GM23338 (cell line): ENCODE results near the gene SV2C. TPM values are rescaled to one million over a fixed set of nuclear protein-coding genes. Genes with fewer than 3 reads are reported as not detected.

ENCODE experiments used
- ATAC-seq: fragments of 200-7000 bp; cut with Tn5 transposase; 3 replicates; pipeline ENCODE4 v1.9.1; 2020
- DNase-seq: peaks from one replicate; pipeline ENCODE4 v3.0.0-alpha.2; 2015; ENCODE audit warnings: low spot score
- H2AFZ ChIP-seq: fragments of 200-600 bp; sonication (generic); 2 replicates; pipeline ENCODE4 v1.8.0; 2016; ENCODE audit warnings: antibody characterized with exemption, mild to moderate bottlenecking, moderate library complexity
- H3F3A ChIP-seq: fragments of 200-600 bp; sonication (generic); replicated peaks from 2 replicates; pipeline ENCODE4 v1.8.0; 2017; ENCODE audit warnings: antibody characterized with exemption, mixed run types, low read depth
- H3K27ac ChIP-seq: fragments of 200-600 bp; sonication (generic); 2 replicates; pipeline ENCODE4 v1.6.1; 2016; ENCODE audit warnings: low read depth
- H3K27me3 ChIP-seq: fragments of 200-600 bp; sonication (generic); 2 replicates; pipeline ENCODE4 v1.8.0; 2016; ENCODE audit warnings: mild to moderate bottlenecking, mixed run types, moderate library complexity; ENCODE audit not compliant: insufficient read depth
- H3K36me3 ChIP-seq: fragments of 200-600 bp; sonication (generic); 2 replicates; pipeline ENCODE4 v1.8.0; 2016; ENCODE audit warnings: mild to moderate bottlenecking; ENCODE audit not compliant: insufficient read depth
- H3K4me1 ChIP-seq: fragments of 200-600 bp; sonication (generic); 2 replicates; pipeline ENCODE4 v1.8.0; 2016; ENCODE audit warnings: mild to moderate bottlenecking, moderate library complexity; ENCODE audit not compliant: insufficient read depth
- H3K4me2 ChIP-seq: fragments of 200-600 bp; sonication (generic); 2 replicates; pipeline ENCODE4 v1.7.1; 2017; ENCODE audit warnings: mixed run types
- H3K4me3 ChIP-seq: fragments of 200-600 bp; sonication (generic); 2 replicates; pipeline ENCODE4 v1.6.1; 2016; ENCODE audit warnings: mixed run types
- H3K79me2 ChIP-seq: fragments of 200-600 bp; sonication (generic); replicated peaks from 2 replicates; pipeline ENCODE4 v1.8.0; 2017; ENCODE audit warnings: mild to moderate bottlenecking; ENCODE audit not compliant: insufficient read depth
- H3K9me2 ChIP-seq: fragments of 200-600 bp; sonication (generic); 2 replicates; pipeline ENCODE4 v1.8.0; 2017; ENCODE audit not compliant: insufficient read depth
- H4K20me1 ChIP-seq: fragments of 200-600 bp; sonication (generic); replicated peaks from 2 replicates; pipeline ENCODE4 v1.8.0; 2017; ENCODE audit warnings: mild to moderate bottlenecking; ENCODE audit not compliant: insufficient read depth
- H3K27ac Mint-ChIP-seq: 2 replicates; pipeline ENCODE4 v1.8.0; 2020; ENCODE audit warnings: inconsistent platforms, mild to moderate bottlenecking, moderate library complexity, mixed read lengths
- H3K27me3 Mint-ChIP-seq: 3 replicates; pipeline ENCODE4 v1.8.0; 2022; ENCODE audit warnings: low read depth, mild to moderate bottlenecking, moderate library complexity, mixed read lengths, inconsistent platforms; ENCODE audit not compliant: insufficient read depth, poor library complexity
- H3K36me3 Mint-ChIP-seq: 3 replicates; pipeline ENCODE4 v1.8.0; 2021; ENCODE audit warnings: low read depth, mild to moderate bottlenecking, inconsistent platforms, moderate library complexity, mixed read lengths
- H3K4me1 Mint-ChIP-seq: 3 replicates; pipeline ENCODE4 v1.8.0; 2020; ENCODE audit warnings: mild to moderate bottlenecking, inconsistent platforms, mixed read lengths
- H3K4me3 Mint-ChIP-seq: 3 replicates; pipeline ENCODE4 v1.8.0; 2021; ENCODE audit warnings: moderate library complexity, mild to moderate bottlenecking, inconsistent platforms, mixed read lengths
- H3K9me3 Mint-ChIP-seq: 3 replicates; pipeline ENCODE4 v1.8.0; 2020; ENCODE audit warnings: moderate library complexity, mild to moderate bottlenecking, inconsistent platforms, mixed read lengths
- CREB1 ChIP-seq: fragments of 250-450 bp; sonication (Bioruptor Pico); IDR thresholded peaks from 2 replicates; pipeline ENCODE4 v1.5.0; 2020; ENCODE audit warnings: low read depth, mild to moderate bottlenecking, moderate library complexity
- EZH2phosphoT487 ChIP-seq: fragments of 200-600 bp; sonication (generic); IDR thresholded peaks from one replicate; pipeline ENCODE4 v1.8.1; 2018; ENCODE audit warnings: antibody characterized with exemption; ENCODE audit not compliant: unreplicated experiment
- NANOG ChIP-seq: IDR thresholded peaks from 2 replicates; pipeline ENCODE4 v1.6.1; 2016; ENCODE audit warnings: antibody characterized with exemption, borderline replicate concordance
- POLR2AphosphoS5 ChIP-seq: IDR thresholded peaks from 2 replicates; pipeline ENCODE4 v1.6.1; 2016; ENCODE audit warnings: antibody characterized with exemption, low read depth
- STAT1 ChIP-seq: IDR thresholded peaks from one replicate; pipeline ENCODE4 v1.6.1; 2016; ENCODE audit warnings: antibody characterized with exemption; ENCODE audit not compliant: unreplicated experiment
- ZNF114 ChIP-seq: fragments of 250-450 bp; sonication (Bioruptor Pico); IDR thresholded peaks from 2 replicates; pipeline ENCODE4 v1.5.0; 2020; ENCODE audit warnings: mild to moderate bottlenecking, moderate library complexity
- ZNF331 ChIP-seq: fragments of 250-450 bp; sonication (Bioruptor Pico); IDR thresholded peaks from 2 replicates; pipeline ENCODE4 v1.5.0; 2020; ENCODE audit warnings: low read depth, mild to moderate bottlenecking, moderate library complexity
- polyA plus RNA-seq: library from polyadenylated mRNA; unstranded; fragments of >200 nt; fragmentation: Nextera tagmentation; extraction: Ambion mirVana; gene quantifications from 2 replicates; pipeline ENCODE4 v1.2.1, GENCODE V29; 2016
- total RNA-seq: library from RNA; depleted of rRNA; stranded (reverse); fragments of >200 nt; shearing (Covaris generic); gene quantifications from 2 replicates; pipeline ENCODE4 v1.2.3, GENCODE V29; 2014
- TF ChIP-seq, protein P1 (sequence below): IDR thresholded peaks from one replicate; pipeline ENCODE4 v1.6.1; 2018; ENCODE audit warnings: antibody characterized with exemption; ENCODE audit not compliant: unreplicated experiment
- TF ChIP-seq, protein P2 (sequence below), 2 experiments: fragments of 200-600 bp in 1 of 2; sonication (generic) in 1 of 2; conservative IDR thresholded peaks; 2 replicates each; pipeline versions ENCODE4 v1.5.1 to v1.6.1; 2016 to 2017; ENCODE audit warnings: antibody characterized with exemption in 2 of 2, low read depth in 2 of 2, mild to moderate bottlenecking in 2 of 2, moderate library complexity in 1 of 2
- TF ChIP-seq, protein P3 (sequence below): IDR thresholded peaks from 2 replicates; pipeline ENCODE4 v1.6.1; 2016; ENCODE audit warnings: antibody characterized with exemption
- TF ChIP-seq, protein P4 (sequence below): fragments of 250-450 bp; sonication (Bioruptor Pico); IDR thresholded peaks from 2 replicates; pipeline ENCODE4 v1.5.0; 2020; ENCODE audit warnings: mild to moderate bottlenecking, moderate library complexity

Gene SV2C
- total and polyA plus RNA-seq, 2 experiments from 2014 or later, result 0.05 to 0.07 TPM

DNA sequence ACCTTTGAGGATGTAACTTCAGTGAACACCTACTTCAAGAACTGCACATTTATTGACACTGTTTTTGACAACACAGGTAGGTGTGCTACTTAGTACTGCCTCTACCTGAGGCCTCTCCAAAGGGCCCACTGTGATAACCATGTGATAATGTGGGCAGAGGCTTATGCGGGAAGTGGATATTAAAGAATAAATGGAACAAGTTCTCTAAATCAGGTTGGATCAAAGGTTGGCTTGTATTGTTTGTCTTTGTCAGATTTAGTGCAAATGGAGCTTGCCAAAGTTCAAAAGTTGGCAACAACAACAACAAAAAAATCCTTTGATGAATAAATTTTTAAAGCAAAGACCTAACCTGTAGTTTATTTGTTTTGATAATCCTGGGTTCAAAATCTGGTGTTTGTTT, 215.7 kb downstream of the SV2C start (continued):
- TF ChIP-seq, protein P1, sequence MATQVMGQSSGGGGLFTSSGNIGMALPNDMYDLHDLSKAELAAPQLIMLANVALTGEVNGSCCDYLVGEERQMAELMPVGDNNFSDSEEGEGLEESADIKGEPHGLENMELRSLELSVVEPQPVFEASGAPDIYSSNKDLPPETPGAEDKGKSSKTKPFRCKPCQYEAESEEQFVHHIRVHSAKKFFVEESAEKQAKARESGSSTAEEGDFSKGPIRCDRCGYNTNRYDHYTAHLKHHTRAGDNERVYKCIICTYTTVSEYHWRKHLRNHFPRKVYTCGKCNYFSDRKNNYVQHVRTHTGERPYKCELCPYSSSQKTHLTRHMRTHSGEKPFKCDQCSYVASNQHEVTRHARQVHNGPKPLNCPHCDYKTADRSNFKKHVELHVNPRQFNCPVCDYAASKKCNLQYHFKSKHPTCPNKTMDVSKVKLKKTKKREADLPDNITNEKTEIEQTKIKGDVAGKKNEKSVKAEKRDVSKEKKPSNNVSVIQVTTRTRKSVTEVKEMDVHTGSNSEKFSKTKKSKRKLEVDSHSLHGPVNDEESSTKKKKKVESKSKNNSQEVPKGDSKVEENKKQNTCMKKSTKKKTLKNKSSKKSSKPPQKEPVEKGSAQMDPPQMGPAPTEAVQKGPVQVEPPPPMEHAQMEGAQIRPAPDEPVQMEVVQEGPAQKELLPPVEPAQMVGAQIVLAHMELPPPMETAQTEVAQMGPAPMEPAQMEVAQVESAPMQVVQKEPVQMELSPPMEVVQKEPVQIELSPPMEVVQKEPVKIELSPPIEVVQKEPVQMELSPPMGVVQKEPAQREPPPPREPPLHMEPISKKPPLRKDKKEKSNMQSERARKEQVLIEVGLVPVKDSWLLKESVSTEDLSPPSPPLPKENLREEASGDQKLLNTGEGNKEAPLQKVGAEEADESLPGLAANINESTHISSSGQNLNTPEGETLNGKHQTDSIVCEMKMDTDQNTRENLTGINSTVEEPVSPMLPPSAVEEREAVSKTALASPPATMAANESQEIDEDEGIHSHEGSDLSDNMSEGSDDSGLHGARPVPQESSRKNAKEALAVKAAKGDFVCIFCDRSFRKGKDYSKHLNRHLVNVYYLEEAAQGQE, result no peak
- TF ChIP-seq POLR2AphosphoS5, result no peak
- TF ChIP-seq, protein P2, sequence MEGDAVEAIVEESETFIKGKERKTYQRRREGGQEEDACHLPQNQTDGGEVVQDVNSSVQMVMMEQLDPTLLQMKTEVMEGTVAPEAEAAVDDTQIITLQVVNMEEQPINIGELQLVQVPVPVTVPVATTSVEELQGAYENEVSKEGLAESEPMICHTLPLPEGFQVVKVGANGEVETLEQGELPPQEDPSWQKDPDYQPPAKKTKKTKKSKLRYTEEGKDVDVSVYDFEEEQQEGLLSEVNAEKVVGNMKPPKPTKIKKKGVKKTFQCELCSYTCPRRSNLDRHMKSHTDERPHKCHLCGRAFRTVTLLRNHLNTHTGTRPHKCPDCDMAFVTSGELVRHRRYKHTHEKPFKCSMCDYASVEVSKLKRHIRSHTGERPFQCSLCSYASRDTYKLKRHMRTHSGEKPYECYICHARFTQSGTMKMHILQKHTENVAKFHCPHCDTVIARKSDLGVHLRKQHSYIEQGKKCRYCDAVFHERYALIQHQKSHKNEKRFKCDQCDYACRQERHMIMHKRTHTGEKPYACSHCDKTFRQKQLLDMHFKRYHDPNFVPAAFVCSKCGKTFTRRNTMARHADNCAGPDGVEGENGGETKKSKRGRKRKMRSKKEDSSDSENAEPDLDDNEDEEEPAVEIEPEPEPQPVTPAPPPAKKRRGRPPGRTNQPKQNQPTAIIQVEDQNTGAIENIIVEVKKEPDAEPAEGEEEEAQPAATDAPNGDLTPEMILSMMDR (conservative IDR thresholded peaks at IDR 0.05; ENCODE audit: low read depth in 2 of 2), result no peak
- TF ChIP-seq CREB1 (CRISPR knock-in tag), result no peak
- TF ChIP-seq, protein P3, sequence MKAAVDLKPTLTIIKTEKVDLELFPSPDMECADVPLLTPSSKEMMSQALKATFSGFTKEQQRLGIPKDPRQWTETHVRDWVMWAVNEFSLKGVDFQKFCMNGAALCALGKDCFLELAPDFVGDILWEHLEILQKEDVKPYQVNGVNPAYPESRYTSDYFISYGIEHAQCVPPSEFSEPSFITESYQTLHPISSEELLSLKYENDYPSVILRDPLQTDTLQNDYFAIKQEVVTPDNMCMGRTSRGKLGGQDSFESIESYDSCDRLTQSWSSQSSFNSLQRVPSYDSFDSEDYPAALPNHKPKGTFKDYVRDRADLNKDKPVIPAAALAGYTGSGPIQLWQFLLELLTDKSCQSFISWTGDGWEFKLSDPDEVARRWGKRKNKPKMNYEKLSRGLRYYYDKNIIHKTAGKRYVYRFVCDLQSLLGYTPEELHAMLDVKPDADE, result no peak
- no peak for TF ChIP-seq ZNF331 (CRISPR knock-in tag)
- TF ChIP-seq EZH2phosphoT487, result no peak
- no peak for TF ChIP-seq STAT1
- TF ChIP-seq NANOG, result no peak

DNA sequence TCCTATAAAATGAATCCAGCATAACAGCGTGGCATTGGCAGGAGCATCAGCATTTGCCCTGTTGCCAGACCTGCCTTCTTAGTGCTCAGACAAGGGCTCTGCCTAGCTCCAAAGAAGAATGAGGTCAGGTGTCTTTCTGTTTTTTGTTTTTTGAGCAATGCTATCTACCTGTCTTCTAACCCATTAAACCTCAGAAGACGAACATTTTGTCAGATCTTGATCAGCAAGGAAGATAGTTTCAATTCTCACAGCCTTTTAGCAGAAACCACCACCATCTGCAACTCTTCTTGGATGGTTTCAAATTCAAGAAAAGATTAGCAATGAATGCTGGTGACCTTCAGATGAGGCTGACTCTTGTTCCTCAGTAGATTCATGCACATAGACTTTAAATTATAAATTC, 216.4 kb downstream of the SV2C start:
- H3F3A ChIP-seq, result no peaks in the 10 kb centered on the region
- no peak overlapping the region for H3K4me3 ChIP-seq
- Mint-ChIP-seq H3K9me3 (no peaks in the 10 kb centered on the region), H3K4me3 (no peak overlapping the region), H3K36me3 (no peaks in the 10 kb centered on the region), H3K27ac (no peak overlapping the region), H3K4me1 (peaks cover 15% of the 10 kb centered on the region), H3K27me3 (peaks cover 3% of the 10 kb centered on the region)
- H3K27ac ChIP-seq, result no peak overlapping the region
- H3K9me2 ChIP-seq, result 0 out of 2 replicates have a peak, but pooled peaks cover 3% of the 10 kb centered on the region
- H3K36me3 ChIP-seq, result no peaks in the 10 kb centered on the region
- H2AFZ ChIP-seq, result no peak overlapping the region
- no peaks in the 10 kb centered on the region for H4K20me1 ChIP-seq
- DNase-seq, result no peak
- H3K4me1 ChIP-seq, result peaks cover 16% of the 10 kb centered on the region; the same call in 1 of the 2 replicates
- H3K27me3 ChIP-seq, result no peaks in the 10 kb centered on the region
- H3K79me2 ChIP-seq, result no peaks in the 10 kb centered on the region
- ATAC-seq, result no peak
- no peak overlapping the region for H3K4me2 ChIP-seq
- TF ChIP-seq, protein P4, sequence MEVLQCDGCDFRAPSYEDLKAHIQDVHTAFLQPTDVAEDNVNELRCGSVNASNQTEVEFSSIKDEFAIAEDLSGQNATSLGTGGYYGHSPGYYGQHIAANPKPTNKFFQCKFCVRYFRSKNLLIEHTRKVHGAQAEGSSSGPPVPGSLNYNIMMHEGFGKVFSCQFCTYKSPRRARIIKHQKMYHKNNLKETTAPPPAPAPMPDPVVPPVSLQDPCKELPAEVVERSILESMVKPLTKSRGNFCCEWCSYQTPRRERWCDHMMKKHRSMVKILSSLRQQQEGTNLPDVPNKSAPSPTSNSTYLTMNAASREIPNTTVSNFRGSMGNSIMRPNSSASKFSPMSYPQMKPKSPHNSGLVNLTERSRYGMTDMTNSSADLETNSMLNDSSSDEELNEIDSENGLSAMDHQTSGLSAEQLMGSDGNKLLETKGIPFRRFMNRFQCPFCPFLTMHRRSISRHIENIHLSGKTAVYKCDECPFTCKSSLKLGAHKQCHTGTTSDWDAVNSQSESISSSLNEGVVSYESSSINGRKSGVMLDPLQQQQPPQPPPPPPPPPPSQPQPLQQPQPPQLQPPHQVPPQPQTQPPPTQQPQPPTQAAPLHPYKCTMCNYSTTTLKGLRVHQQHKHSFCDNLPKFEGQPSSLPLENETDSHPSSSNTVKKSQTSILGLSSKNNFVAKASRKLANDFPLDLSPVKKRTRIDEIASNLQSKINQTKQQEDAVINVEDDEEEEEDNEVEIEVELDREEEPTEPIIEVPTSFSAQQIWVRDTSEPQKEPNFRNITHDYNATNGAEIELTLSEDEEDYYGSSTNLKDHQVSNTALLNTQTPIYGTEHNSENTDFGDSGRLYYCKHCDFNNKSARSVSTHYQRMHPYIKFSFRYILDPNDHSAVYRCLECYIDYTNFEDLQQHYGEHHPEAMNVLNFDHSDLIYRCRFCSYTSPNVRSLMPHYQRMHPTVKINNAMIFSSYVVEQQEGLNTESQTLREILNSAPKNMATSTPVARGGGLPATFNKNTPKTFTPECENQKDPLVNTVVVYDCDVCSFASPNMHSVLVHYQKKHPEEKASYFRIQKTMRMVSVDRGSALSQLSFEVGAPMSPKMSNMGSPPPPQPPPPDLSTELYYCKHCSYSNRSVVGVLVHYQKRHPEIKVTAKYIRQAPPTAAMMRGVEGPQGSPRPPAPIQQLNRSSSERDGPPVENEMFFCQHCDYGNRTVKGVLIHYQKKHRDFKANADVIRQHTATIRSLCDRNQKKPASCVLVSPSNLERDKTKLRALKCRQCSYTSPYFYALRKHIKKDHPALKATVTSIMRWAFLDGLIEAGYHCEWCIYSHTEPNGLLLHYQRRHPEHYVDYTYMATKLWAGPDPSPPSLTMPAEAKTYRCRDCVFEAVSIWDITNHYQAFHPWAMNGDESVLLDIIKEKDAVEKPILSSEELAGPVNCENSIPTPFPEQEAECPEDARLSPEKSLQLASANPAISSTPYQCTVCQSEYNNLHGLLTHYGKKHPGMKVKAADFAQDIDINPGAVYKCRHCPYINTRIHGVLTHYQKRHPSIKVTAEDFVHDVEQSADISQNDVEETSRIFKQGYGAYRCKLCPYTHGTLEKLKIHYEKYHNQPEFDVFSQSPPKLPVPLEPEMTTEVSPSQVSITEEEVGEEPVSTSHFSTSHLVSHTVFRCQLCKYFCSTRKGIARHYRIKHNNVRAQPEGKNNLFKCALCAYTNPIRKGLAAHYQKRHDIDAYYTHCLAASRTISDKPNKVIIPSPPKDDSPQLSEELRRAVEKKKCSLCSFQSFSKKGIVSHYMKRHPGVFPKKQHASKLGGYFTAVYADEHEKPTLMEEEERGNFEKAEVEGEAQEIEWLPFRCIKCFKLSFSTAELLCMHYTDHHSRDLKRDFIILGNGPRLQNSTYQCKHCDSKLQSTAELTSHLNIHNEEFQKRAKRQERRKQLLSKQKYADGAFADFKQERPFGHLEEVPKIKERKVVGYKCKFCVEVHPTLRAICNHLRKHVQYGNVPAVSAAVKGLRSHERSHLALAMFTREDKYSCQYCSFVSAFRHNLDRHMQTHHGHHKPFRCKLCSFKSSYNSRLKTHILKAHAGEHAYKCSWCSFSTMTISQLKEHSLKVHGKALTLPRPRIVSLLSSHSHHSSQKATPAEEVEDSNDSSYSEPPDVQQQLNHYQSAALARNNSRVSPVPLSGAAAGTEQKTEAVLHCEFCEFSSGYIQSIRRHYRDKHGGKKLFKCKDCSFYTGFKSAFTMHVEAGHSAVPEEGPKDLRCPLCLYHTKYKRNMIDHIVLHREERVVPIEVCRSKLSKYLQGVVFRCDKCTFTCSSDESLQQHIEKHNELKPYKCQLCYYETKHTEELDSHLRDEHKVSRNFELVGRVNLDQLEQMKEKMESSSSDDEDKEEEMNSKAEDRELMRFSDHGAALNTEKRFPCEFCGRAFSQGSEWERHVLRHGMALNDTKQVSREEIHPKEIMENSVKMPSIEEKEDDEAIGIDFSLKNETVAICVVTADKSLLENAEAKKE (CRISPR knock-in tag), result no peak
- no peak for TF ChIP-seq ZNF114
- TF ChIP-seq ZNF331 (CRISPR knock-in tag), result no peak
- TF ChIP-seq, protein P2 (conservative IDR thresholded peaks at IDR 0.05; ENCODE audit: low read depth in 2 of 2), result no peak
